Measurements from ENCODE around the gene KCNE5.
"Not testable (repeated sequence)": the region's sequence is repeated elsewhere in the genome, so short reads cannot be mapped to it uniquely, and the experiment has no call there.

KCNE5 gene

GRCh38 chrX:109601486-109601885, 23.5 kb downstream of the KCNE5 start:
- no peak for DNase-seq

- no peak for DNase-seq
These were observed 24.7 kb downstream of the KCNE5 start for GRCh38 chrX:109600237-109600651.

- DNase-seq: no peak
These were observed 29.0 kb downstream of the KCNE5 start for GRCh38 chrX:109596015-109596414.

- no peak for DNase-seq
These were observed 34.8 kb downstream of the KCNE5 start for GRCh38 chrX:109590176-109590575.

GRCh38 chrX:109585488-109585887, 39.5 kb downstream of the KCNE5 start:
- DNase-seq: no peak

GRCh38 chrX:109578916-109579315, 46.1 kb downstream of the KCNE5 start:
- DNase-seq: no peak

GRCh38 chrX:109577055-109577454, 47.9 kb downstream of the KCNE5 start:
- no peak for DNase-seq

- not testable (repeated sequence) for DNase-seq
These were observed 48.9 kb downstream of the KCNE5 start for GRCh38 chrX:109576083-109576482.
